ENCODE results near the gene SNX1.
A peak's percentile ranks its signal among the peaks of the same experiment; 100 is the strongest.

SNX1 gene

DNA sequence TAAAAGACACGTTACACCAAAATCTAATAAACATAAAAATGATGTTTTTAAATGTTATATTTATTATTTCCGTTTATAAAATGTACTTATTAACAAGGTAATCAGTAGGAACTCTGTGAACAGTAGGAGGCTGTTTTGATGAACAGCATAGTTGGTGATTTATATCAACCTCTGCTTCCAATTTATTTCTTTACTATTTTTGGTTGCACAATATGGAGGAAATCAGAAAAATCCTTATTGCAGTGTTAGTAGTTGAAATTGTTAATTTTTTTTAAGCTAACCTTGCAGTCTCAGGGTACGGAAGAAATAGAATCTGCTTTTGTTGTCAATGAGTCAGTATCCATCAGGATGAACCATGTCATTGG is 50.7 kb downstream of the SNX1 start:
- no peak for ATAC-seq
- TF ChIP-seq ESRRG (CRISPR knock-in tag; IDR thresholded peaks at IDR 0.05) (no peak), TOX (CRISPR knock-in tag; IDR thresholded peaks at IDR 0.05; ENCODE audit: borderline replicate concordance) (no peak), ARNTL (CRISPR knock-in tag; IDR thresholded peaks at IDR 0.05; ENCODE audit: borderline replicate concordance, low read depth) (no peak), ZFP3 (CRISPR knock-in tag; IDR thresholded peaks at IDR 0.05) (no peak), ZC3H10 (CRISPR knock-in tag; IDR thresholded peaks at IDR 0.05) (no peak), ZNF70 (CRISPR knock-in tag; IDR thresholded peaks at IDR 0.05) (no peak), ZNF565 (CRISPR knock-in tag; conservative IDR thresholded peaks at IDR 0.05; ENCODE audit: low read depth) (no peak), ZNF8 (CRISPR knock-in tag; IDR thresholded peaks at IDR 0.05) (no peak), RARB (CRISPR knock-in tag; IDR thresholded peaks at IDR 0.05) (no peak), ZFP30 (CRISPR knock-in tag; IDR thresholded peaks at IDR 0.05) (no peak), PPARA (CRISPR knock-in tag; IDR thresholded peaks at IDR 0.05; ENCODE audit: borderline replicate concordance) (no peak), TCF4 (CRISPR knock-in tag; IDR thresholded peaks at IDR 0.05; ENCODE audit: borderline replicate concordance) (no peak), BACH2 (CRISPR knock-in tag; IDR thresholded peaks at IDR 0.05; ENCODE audit: borderline replicate concordance) (no peak), SNAI2 (CRISPR knock-in tag; IDR thresholded peaks at IDR 0.05) (no peak), CSDC2 (CRISPR knock-in tag; IDR thresholded peaks at IDR 0.05) (no peak)
- TF ChIP-seq, protein P1, sequence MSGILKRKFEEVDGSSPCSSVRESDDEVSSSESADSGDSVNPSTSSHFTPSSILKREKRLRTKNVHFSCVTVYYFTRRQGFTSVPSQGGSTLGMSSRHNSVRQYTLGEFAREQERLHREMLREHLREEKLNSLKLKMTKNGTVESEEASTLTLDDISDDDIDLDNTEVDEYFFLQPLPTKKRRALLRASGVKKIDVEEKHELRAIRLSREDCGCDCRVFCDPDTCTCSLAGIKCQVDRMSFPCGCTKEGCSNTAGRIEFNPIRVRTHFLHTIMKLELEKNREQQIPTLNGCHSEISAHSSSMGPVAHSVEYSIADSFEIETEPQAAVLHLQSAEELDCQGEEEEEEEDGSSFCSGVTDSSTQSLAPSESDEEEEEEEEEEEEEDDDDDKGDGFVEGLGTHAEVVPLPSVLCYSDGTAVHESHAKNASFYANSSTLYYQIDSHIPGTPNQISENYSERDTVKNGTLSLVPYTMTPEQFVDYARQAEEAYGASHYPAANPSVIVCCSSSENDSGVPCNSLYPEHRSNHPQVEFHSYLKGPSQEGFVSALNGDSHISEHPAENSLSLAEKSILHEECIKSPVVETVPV (CRISPR knock-in tag; IDR thresholded peaks at IDR 0.05): no peak
- TF ChIP-seq, protein P2, sequence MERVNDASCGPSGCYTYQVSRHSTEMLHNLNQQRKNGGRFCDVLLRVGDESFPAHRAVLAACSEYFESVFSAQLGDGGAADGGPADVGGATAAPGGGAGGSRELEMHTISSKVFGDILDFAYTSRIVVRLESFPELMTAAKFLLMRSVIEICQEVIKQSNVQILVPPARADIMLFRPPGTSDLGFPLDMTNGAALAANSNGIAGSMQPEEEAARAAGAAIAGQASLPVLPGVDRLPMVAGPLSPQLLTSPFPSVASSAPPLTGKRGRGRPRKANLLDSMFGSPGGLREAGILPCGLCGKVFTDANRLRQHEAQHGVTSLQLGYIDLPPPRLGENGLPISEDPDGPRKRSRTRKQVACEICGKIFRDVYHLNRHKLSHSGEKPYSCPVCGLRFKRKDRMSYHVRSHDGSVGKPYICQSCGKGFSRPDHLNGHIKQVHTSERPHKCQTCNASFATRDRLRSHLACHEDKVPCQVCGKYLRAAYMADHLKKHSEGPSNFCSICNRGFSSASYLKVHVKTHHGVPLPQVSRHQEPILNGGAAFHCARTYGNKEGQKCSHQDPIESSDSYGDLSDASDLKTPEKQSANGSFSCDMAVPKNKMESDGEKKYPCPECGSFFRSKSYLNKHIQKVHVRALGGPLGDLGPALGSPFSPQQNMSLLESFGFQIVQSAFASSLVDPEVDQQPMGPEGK (CRISPR knock-in tag; IDR thresholded peaks at IDR 0.05; ENCODE audit: borderline replicate concordance): no peak
- TF ChIP-seq, protein P3, sequence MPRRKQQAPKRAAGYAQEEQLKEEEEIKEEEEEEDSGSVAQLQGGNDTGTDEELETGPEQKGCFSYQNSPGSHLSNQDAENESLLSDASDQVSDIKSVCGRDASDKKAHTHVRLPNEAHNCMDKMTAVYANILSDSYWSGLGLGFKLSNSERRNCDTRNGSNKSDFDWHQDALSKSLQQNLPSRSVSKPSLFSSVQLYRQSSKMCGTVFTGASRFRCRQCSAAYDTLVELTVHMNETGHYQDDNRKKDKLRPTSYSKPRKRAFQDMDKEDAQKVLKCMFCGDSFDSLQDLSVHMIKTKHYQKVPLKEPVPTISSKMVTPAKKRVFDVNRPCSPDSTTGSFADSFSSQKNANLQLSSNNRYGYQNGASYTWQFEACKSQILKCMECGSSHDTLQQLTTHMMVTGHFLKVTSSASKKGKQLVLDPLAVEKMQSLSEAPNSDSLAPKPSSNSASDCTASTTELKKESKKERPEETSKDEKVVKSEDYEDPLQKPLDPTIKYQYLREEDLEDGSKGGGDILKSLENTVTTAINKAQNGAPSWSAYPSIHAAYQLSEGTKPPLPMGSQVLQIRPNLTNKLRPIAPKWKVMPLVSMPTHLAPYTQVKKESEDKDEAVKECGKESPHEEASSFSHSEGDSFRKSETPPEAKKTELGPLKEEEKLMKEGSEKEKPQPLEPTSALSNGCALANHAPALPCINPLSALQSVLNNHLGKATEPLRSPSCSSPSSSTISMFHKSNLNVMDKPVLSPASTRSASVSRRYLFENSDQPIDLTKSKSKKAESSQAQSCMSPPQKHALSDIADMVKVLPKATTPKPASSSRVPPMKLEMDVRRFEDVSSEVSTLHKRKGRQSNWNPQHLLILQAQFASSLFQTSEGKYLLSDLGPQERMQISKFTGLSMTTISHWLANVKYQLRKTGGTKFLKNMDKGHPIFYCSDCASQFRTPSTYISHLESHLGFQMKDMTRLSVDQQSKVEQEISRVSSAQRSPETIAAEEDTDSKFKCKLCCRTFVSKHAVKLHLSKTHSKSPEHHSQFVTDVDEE (CRISPR knock-in tag; IDR thresholded peaks at IDR 0.05): no peak
- TF ChIP-seq, protein P4, sequence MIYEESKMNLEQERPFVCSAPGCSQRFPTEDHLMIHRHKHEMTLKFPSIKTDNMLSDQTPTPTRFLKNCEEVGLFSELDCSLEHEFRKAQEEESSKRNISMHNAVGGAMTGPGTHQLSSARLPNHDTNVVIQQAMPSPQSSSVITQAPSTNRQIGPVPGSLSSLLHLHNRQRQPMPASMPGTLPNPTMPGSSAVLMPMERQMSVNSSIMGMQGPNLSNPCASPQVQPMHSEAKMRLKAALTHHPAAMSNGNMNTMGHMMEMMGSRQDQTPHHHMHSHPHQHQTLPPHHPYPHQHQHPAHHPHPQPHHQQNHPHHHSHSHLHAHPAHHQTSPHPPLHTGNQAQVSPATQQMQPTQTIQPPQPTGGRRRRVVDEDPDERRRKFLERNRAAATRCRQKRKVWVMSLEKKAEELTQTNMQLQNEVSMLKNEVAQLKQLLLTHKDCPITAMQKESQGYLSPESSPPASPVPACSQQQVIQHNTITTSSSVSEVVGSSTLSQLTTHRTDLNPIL (CRISPR knock-in tag; IDR thresholded peaks at IDR 0.05; ENCODE audit: low read depth): no peak
- TF ChIP-seq, protein P5, sequence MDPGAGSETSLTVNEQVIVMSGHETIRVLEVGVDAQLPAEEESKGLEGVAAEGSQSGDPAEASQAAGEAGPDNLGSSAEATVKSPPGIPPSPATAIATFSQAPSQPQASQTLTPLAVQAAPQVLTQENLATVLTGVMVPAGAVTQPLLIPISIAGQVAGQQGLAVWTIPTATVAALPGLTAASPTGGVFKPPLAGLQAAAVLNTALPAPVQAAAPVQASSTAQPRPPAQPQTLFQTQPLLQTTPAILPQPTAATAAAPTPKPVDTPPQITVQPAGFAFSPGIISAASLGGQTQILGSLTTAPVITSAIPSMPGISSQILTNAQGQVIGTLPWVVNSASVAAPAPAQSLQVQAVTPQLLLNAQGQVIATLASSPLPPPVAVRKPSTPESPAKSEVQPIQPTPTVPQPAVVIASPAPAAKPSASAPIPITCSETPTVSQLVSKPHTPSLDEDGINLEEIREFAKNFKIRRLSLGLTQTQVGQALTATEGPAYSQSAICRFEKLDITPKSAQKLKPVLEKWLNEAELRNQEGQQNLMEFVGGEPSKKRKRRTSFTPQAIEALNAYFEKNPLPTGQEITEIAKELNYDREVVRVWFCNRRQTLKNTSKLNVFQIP (CRISPR knock-in tag; IDR thresholded peaks at IDR 0.05; ENCODE audit: borderline replicate concordance, low read depth): no peak

DNA sequence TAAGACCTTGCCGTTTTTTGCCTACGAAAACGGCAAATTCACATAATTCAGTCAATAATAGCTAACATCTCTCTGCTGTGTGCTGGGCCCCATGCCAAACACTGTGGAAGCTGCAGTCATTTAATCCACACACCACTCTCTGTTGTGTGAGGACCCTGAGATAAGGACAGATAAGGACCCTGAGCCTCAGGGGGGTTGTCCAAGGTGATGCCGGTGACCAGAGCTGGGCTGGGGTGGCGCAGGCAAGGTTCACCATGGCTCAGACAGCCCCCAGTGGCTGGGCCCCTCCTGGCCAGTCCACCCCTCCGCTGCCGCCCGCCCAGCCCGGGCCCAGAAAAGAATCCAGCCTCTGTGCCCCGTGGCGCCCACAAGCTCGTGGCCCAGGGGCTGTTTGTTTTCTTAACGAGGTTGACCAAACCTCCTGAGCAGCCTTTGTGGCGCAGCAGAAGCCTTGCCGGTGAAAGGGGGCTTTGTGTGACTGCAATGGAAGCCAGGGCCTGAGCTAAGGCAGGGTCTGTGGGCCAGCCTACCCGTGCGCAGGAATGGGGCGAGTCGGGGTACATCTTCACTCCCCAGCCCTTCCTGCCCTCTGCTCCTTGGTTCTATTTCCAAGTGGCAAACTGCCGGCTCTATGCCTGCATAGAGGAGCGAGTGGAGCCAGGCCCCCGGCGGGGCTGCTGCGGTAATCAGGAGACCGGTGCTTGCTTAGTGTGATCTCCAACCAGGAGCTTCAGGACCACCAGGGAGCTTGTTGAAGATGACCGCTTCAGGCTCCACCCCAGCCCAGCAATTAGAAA is 51.3 kb downstream of the SNX1 start:
- TF ChIP-seq, protein P3 (CRISPR knock-in tag; IDR thresholded peaks at IDR 0.05): peak; percentile 68
- TF ChIP-seq TCF4 (CRISPR knock-in tag; IDR thresholded peaks at IDR 0.05; ENCODE audit: borderline replicate concordance) (peak; percentile 31; the same call in 1 of the 2 replicates), SNAI2 (CRISPR knock-in tag; IDR thresholded peaks at IDR 0.05) (no peak)
- ATAC-seq: peak; percentile 6; the same call in 1 of the 3 replicates

All from SK-N-SH treated with all-trans-retinoic acid at 6 μM for 48 hours (cell line).